IMR-90 (cell line): Measurements from ENCODE around the gene UBE3C. TPM values are rescaled to one million over a fixed set of nuclear protein-coding genes. Genes with fewer than 3 reads are reported as not detected.

ENCODE experiments used
- ATAC-seq: fragments of 200-7000 bp; cut with Tn5 transposase; 2 replicates; pipeline ENCODE4 v1.9.1; 2020; ENCODE audit warnings: low read depth, mild to moderate bottlenecking, moderate library complexity
- BruUV-seq: library from RNA; stranded (reverse); fragments of 400-500 nt; replicated peaks from 2 replicates; lab custom pipeline; 2021; lab: Mats Ljungman, UMichigan
- CTCF ChIA-PET: fragments of 300-600 bp; formaldehyde crosslinking; extraction: SDS; loops from one replicate; lab custom pipeline; 2021; ENCODE audit warnings: antibody characterized with exemption; lab: Yijun Ruan, JAX
- POLR2A ChIA-PET: fragments of 300-600 bp; sonication (Branson Sonifier 250); formaldehyde crosslinking; loops from one replicate; lab custom pipeline; 2022; ENCODE audit warnings: antibody characterized with exemption; ENCODE audit not compliant: unreplicated experiment; lab: Charles Lee
- DNase-seq: peaks from one replicate; pipeline ENCODE4 v3.0.0; 2013
- H2AFZ ChIP-seq: replicated peaks from 2 replicates; pipeline ENCODE3; 2013; ENCODE audit warnings: low read length, mild to moderate bottlenecking; ENCODE audit not compliant: poor library complexity
- H2AK5ac ChIP-seq: 2 replicates; pipeline ENCODE4 v1.6.1; 2013; ENCODE audit warnings: low read depth, low read length, inconsistent platforms
- H2AK9ac ChIP-seq: replicated peaks from 2 replicates; pipeline ENCODE3; 2013; ENCODE audit warnings: mild to moderate bottlenecking, low read depth, low read length, moderate library complexity; ENCODE audit not compliant: poor library complexity
- H2BK120ac ChIP-seq: 2 replicates; pipeline ENCODE4 v1.6.1; 2013; ENCODE audit warnings: low read depth, low read length, inconsistent platforms
- H2BK15ac ChIP-seq: 3 replicates; pipeline ENCODE4 v1.6.1; 2013; ENCODE audit warnings: low read depth, low read length, inconsistent platforms
- H2BK20ac ChIP-seq: 2 replicates; pipeline ENCODE4 v1.6.1; 2013; ENCODE audit warnings: low read depth, mild to moderate bottlenecking, inconsistent platforms, low read length, moderate library complexity
- H2BK5ac ChIP-seq: 2 replicates; pipeline ENCODE4 v1.6.1; 2013; ENCODE audit warnings: mild to moderate bottlenecking, low read depth, low read length, inconsistent platforms; ENCODE audit not compliant: poor library complexity, severe bottlenecking
- H3K14ac ChIP-seq: replicated peaks from 2 replicates; pipeline ENCODE4 v1.6.1; 2013; ENCODE audit warnings: low read depth, low read length, inconsistent platforms
- H3K18ac ChIP-seq: 2 replicates; pipeline ENCODE4 v1.6.1; 2013; ENCODE audit warnings: low read depth, low read length, control low read depth
- H3K23ac ChIP-seq: 2 replicates; pipeline ENCODE4 v1.6.1; 2013; ENCODE audit warnings: low read depth, low read length, inconsistent platforms
- H3K27ac ChIP-seq: 2 replicates; pipeline ENCODE4 v1.5.1; 2013; ENCODE audit warnings: mild to moderate bottlenecking, control low read depth, low read length; ENCODE audit not compliant: insufficient read depth
- H3K27me3 ChIP-seq: 2 replicates; pipeline ENCODE4 v1.6.1; 2013; ENCODE audit warnings: low read length; ENCODE audit not compliant: control insufficient read depth, insufficient read depth
- H3K36me3 ChIP-seq: 2 replicates; pipeline ENCODE4 v1.6.1; 2013; ENCODE audit warnings: low read length, mixed read lengths; ENCODE audit not compliant: control insufficient read depth, insufficient read depth
- H3K4ac ChIP-seq: 2 replicates; pipeline ENCODE4 v1.6.1; 2013; ENCODE audit warnings: low read depth, low read length, inconsistent platforms
- H3K4me1 ChIP-seq: 2 replicates; pipeline ENCODE4 v1.6.1; 2013; ENCODE audit warnings: low read length, mixed read lengths; ENCODE audit not compliant: control insufficient read depth, insufficient read depth
- H3K4me2 ChIP-seq: 2 replicates; pipeline ENCODE4 v1.6.1; 2013; ENCODE audit warnings: low read depth, mild to moderate bottlenecking, control low read depth, low read length, moderate library complexity
- H3K4me3 ChIP-seq: 2 replicates; pipeline ENCODE4 v1.5.1; 2013; ENCODE audit warnings: low read depth, mild to moderate bottlenecking, control low read depth, low read length, moderate library complexity; ENCODE audit not compliant: insufficient read depth
- H3K56ac ChIP-seq: 2 replicates; pipeline ENCODE4 v1.6.1; 2013; ENCODE audit warnings: low read length, inconsistent platforms; ENCODE audit not compliant: insufficient read depth; ENCODE audit errors: extremely low read depth
- H3K79me1 ChIP-seq, 2 experiments: 2 replicates each; pipeline ENCODE4 v1.6.1; 2013; ENCODE audit warnings: low read length in 2 of 2, inconsistent platforms in 1 of 2, low read depth in 1 of 2
- H3K9ac ChIP-seq: 2 replicates; pipeline ENCODE4 v1.6.1; 2013; ENCODE audit warnings: low read depth, low read length, control low read depth
- H3K9me1 ChIP-seq: 2 replicates; pipeline ENCODE4 v1.6.1; 2013; ENCODE audit warnings: low read length, inconsistent platforms; ENCODE audit not compliant: insufficient read depth
- H3K9me3 ChIP-seq: 2 replicates; pipeline ENCODE4 v1.6.1; 2013; ENCODE audit warnings: low read length; ENCODE audit not compliant: control insufficient read depth, insufficient read depth
- H4K20me1 ChIP-seq: 2 replicates; pipeline ENCODE4 v1.6.1; 2013; ENCODE audit warnings: low read length, inconsistent platforms; ENCODE audit not compliant: insufficient read depth
- H4K5ac ChIP-seq: 2 replicates; pipeline ENCODE4 v1.6.1; 2013; ENCODE audit warnings: mild to moderate bottlenecking, low read depth, low read length, control low read depth
- H4K8ac ChIP-seq, 2 experiments: 2 replicates each; pipeline ENCODE4 v1.6.1; 2013; ENCODE audit warnings: low read depth in 2 of 2, low read length in 2 of 2, control low read depth in 1 of 2, inconsistent platforms in 1 of 2
- H4K91ac ChIP-seq: 2 replicates; pipeline ENCODE4 v1.6.1; 2013; ENCODE audit warnings: low read depth, low read length, inconsistent platforms; ENCODE audit not compliant: insufficient read depth
- CHD1 ChIP-seq: IDR thresholded peaks from 2 replicates; pipeline ENCODE4 v1.6.1; 2012; ENCODE audit warnings: low read depth, low read length, improper control_type of control experiment
- RAD21 ChIP-seq: IDR thresholded peaks from 2 replicates; pipeline ENCODE4 v1.6.1; 2012; ENCODE audit warnings: low read length, improper control_type of control experiment
- RCOR1 ChIP-seq: IDR thresholded peaks from 2 replicates; pipeline ENCODE4 v1.6.1; 2012; ENCODE audit warnings: mild to moderate bottlenecking, low read length, improper control_type of control experiment; ENCODE audit not compliant: insufficient replicate concordance
- SMC3 ChIP-seq: fragments of 150-350 bp; IDR thresholded peaks from 2 replicates; pipeline ENCODE4 v1.6.1; 2016; ENCODE audit warnings: low read depth, mild to moderate bottlenecking, antibody characterized with exemption, low read length, moderate library complexity
- WGBS, 2 experiments: methylation state at CpG; one replicate each; pipeline versions ENCODE4 v1.1.5 to v1.1.7; 2013; ENCODE audit warnings: missing lambda C conversion rate in 2 of 2; ENCODE audit not compliant: insufficient read length in 1 of 2; ENCODE audit errors: extremely low coverage in 2 of 2; 5-methylcytosine and 5-hydroxymethylcytosine counted together
- dilution Hi-C: fragments of 300-500 bp; cut with HindIII; formaldehyde crosslinking; loops from one replicate; pipeline ENCODE4 v1.14.3; 2018; ENCODE audit warnings: low sequenced_read_pairs; ENCODE audit not compliant: unreplicated experiment
- in situ Hi-C: fragments of 300-500 bp; cut with MboI; formaldehyde crosslinking; loops from 3 replicates; pipeline ENCODE4 v1.14.3; 2019; ENCODE audit warnings: low sequenced_read_pairs, inconsistent platforms, mixed read lengths
- intact Hi-C: fragments of 100-400 bp; cut with micrococcal nuclease; formaldehyde crosslinking; loops from 2 replicates; pipeline ENCODE4 v1.10.0; 2022
- polyA plus RNA-seq, 3 experiments: library from polyadenylated mRNA; depleted of rRNA; stranded (reverse); fragments of >200 nt; gene quantifications; 2 replicates each; pipeline ENCODE4 v1.2.3, GENCODE V29; 2012; ENCODE audit warnings: low replicate concordance in 1 of 3
- total RNA-seq: library from RNA; depleted of rRNA; stranded (reverse); fragments of >200 nt; gene quantifications from 2 replicates; pipeline ENCODE4 v1.2.3, GENCODE V29; 2012
- TF ChIP-seq, protein P1 (sequence below): fragments of 150-350 bp; IDR thresholded peaks from 2 replicates; pipeline ENCODE4 v1.6.1; 2016; ENCODE audit warnings: low read depth, mild to moderate bottlenecking, low read length, moderate library complexity, borderline replicate concordance
- TF ChIP-seq, protein P2 (sequence below): fragments of 150-350 bp; IDR thresholded peaks from 2 replicates; pipeline ENCODE4 v1.6.1; 2017; ENCODE audit warnings: mild to moderate bottlenecking, antibody characterized with exemption, low read length, low read depth

Gene UBE3C
- total and polyA plus RNA-seq, 2 of the 4 experiments (the other 2 are of a cell fraction) = 43.0 to 60.6 TPM

DNA sequence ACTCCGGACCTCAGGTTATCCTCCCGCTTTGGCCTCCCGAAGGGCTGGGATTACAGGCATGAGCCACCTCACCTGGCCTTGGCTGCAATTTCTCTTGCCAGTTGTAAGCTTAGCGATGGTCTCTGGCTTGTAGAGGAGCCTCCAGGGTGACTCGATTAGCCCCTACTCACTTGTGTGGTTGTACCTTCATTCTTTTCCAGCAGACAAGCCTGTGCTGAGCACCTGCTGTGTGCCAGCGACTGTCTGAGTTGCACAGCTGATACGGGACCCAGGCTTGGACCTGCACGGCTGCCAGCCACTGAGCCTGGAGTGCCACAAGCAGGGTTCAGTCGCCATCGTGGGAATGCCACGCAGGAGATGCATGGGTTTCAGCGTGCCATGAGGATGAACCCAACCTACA lies 156.0 kb downstream of the UBE3C start:
- Histone ChIP-seq H2AK5ac (0 out of 2 replicates have a peak overlapping the region, but pooled peaks have one; percentile 24), H4K91ac (no peak overlapping the region), H3K79me1 (peaks cover 0 to 9% of the 10 kb centered on the region in 2 experiments; a peak in 1 of 4 replicates), H3K4ac (no peak overlapping the region), H2AK9ac (no peak overlapping the region), H3K9ac (no peak overlapping the region), H3K56ac (no peak overlapping the region), H3K18ac (no peak overlapping the region), H3K23ac (no peak overlapping the region), H2BK120ac (no peak overlapping the region), H3K27me3 (no peaks in the 10 kb centered on the region; the same call in 1 of the 2 replicates), H2AFZ (no peak overlapping the region), H3K4me2 (no peak overlapping the region), H2BK15ac (no peak overlapping the region), H3K4me1 (no peaks in the 10 kb centered on the region), H2BK20ac (no peak overlapping the region), H4K8ac (no peak overlapping the region), H4K5ac (no peak overlapping the region), H3K9me1 (peaks cover 10% of the 10 kb centered on the region), H3K14ac (no peak overlapping the region), H3K4me3 (no peak overlapping the region), H2BK5ac (no peak overlapping the region), H4K20me1 (no peaks in the 10 kb centered on the region), H3K27ac (no peak overlapping the region), H3K9me3 (no peaks in the 10 kb centered on the region), H3K36me3 (no peaks in the 10 kb centered on the region)
- ATAC-seq = no peak
- 85% methylated on average over 7 of the region's 12 CpGs; no CpG with 5 or more reads in 1 of the 2 experiments for WGBS, 2 experiments
- no peak for DNase-seq
- dilution Hi-C loops = no loop called here
- no TSS peak for BruUV-seq
- in situ Hi-C loops = no loop called here
- TF ChIP-seq, protein P1, sequence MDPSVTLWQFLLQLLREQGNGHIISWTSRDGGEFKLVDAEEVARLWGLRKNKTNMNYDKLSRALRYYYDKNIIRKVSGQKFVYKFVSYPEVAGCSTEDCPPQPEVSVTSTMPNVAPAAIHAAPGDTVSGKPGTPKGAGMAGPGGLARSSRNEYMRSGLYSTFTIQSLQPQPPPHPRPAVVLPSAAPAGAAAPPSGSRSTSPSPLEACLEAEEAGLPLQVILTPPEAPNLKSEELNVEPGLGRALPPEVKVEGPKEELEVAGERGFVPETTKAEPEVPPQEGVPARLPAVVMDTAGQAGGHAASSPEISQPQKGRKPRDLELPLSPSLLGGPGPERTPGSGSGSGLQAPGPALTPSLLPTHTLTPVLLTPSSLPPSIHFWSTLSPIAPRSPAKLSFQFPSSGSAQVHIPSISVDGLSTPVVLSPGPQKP = no peak
- TF ChIP-seq SMC3 (no peak), RAD21 (no peak), CHD1 (no peak), RCOR1 (no peak)
- TF ChIP-seq, protein P2, sequence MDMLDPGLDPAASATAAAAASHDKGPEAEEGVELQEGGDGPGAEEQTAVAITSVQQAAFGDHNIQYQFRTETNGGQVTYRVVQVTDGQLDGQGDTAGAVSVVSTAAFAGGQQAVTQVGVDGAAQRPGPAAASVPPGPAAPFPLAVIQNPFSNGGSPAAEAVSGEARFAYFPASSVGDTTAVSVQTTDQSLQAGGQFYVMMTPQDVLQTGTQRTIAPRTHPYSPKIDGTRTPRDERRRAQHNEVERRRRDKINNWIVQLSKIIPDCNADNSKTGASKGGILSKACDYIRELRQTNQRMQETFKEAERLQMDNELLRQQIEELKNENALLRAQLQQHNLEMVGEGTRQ = no peak
- intact Hi-C loops = no loop called here
- POLR2A ChIA-PET = no interaction called here
- CTCF ChIA-PET = no interaction called here
